Measurements from ENCODE around the gene HSPA1L. TPM values are rescaled to one million over a fixed set of nuclear protein-coding genes. Genes with fewer than 3 reads are reported as not detected.

HSPA1L gene
- total RNA-seq, 1 experiment from 2014 or later, result 0.12 TPM

DNA sequence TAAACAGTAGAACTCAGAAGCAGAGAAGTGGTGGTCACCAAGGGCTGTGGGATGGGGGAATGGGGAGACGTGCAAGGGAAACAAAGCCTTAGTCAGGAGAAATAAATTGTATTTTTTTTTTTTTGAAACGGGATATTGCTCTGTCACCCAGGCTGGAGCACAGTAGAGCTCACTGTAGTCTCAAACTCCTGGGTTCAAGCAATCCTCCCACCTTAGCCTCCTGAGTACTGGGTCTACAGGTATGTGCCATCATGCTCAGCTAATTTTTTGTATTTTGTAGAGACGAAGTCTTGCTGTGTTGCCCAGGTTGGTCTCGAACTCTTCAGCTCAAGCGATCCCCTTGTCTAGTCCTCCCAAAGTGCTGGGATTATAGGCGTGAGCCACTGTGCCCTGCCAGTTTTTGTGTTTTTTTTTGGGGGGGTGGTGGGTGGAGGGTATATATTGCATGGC lies 15.8 kb upstream of the HSPA1L start (continued):
- TF ChIP-seq YY1 (IDR thresholded peaks at IDR 0.05; ENCODE audit: extremely low read depth, insufficient replicate concordance, low read depth, low read length), result no peak
- TF ChIP-seq, protein P1, sequence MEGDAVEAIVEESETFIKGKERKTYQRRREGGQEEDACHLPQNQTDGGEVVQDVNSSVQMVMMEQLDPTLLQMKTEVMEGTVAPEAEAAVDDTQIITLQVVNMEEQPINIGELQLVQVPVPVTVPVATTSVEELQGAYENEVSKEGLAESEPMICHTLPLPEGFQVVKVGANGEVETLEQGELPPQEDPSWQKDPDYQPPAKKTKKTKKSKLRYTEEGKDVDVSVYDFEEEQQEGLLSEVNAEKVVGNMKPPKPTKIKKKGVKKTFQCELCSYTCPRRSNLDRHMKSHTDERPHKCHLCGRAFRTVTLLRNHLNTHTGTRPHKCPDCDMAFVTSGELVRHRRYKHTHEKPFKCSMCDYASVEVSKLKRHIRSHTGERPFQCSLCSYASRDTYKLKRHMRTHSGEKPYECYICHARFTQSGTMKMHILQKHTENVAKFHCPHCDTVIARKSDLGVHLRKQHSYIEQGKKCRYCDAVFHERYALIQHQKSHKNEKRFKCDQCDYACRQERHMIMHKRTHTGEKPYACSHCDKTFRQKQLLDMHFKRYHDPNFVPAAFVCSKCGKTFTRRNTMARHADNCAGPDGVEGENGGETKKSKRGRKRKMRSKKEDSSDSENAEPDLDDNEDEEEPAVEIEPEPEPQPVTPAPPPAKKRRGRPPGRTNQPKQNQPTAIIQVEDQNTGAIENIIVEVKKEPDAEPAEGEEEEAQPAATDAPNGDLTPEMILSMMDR (IDR thresholded peaks at IDR 0.05 in 2 of 3, conservative IDR thresholded peaks at IDR 0.05 in 1 of 3; ENCODE audit: borderline replicate concordance in 1 of 3, insufficient read depth in 1 of 3, low read depth in 2 of 3, low read length in 2 of 3), result no peak
- TF ChIP-seq, protein P2, sequence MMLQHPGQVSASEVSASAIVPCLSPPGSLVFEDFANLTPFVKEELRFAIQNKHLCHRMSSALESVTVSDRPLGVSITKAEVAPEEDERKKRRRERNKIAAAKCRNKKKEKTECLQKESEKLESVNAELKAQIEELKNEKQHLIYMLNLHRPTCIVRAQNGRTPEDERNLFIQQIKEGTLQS (IDR thresholded peaks at IDR 0.05), result no peak
- TF ChIP-seq POLR2AphosphoS5 (IDR thresholded peaks at IDR 0.05; ENCODE audit: low read depth, low read length), result no peak
- TF ChIP-seq EZH2phosphoT487 (IDR thresholded peaks at IDR 0.05; ENCODE audit: borderline replicate concordance), result no peak
- TF ChIP-seq RAD21 (IDR thresholded peaks at IDR 0.05; ENCODE audit: low read depth), result no peak

DNA sequence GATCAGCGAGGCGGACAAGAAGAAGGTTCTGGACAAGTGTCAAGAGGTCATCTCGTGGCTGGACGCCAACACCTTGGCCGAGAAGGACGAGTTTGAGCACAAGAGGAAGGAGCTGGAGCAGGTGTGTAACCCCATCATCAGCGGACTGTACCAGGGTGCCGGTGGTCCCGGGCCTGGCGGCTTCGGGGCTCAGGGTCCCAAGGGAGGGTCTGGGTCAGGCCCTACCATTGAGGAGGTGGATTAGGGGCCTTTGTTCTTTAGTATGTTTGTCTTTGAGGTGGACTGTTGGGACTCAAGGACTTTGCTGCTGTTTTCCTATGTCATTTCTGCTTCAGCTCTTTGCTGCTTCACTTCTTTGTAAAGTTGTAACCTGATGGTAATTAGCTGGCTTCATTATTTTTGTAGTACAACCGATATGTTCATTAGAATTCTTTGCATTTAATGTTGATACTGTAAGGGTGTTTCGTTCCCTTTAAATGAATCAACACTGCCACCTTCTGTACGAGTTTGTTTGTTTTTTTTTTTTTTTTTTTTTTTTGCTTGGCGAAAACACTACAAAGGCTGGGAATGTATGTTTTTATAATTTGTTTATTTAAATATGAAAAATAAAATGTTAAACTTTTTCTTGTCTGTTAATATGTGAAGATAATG lies 14.7 kb upstream of the HSPA1L start:
- peak overlapping the region; percentile 17 for H3K27ac ChIP-seq (ENCODE audit: low read depth, low read length)
- no peaks in the 10 kb centered on the region for H3K9me2 ChIP-seq (ENCODE audit: insufficient read depth)
- ChIA-PET CTCF (interaction anchor here (0.6 to 2.6 kb wide), 11 partner anchors 23 to 1319 kb away, joined by 3 to 12 read pairs (median 5); partner anchors contain the start of genes LSM2, LY6G5C and LY6G6D), RAD21 (ENCODE audit: low non-redundant PET in 1 of 2, low total read pairs in 2 of 2, uncharacterized antibody in 2 of 2, unreplicated experiment in 2 of 2) (interaction anchor here (0.7 to 0.8 kb wide), 5 partner anchors 57 to 128 kb away, joined by 3 to 8 read pairs (median 6); no protein-coding TSS in a partner anchor), POLR2A (interaction anchor here (0.7 to 2.4 kb wide), 12 partner anchors 23 to 147 kb away, joined by 3 to 9 read pairs (median 4); partner anchors contain the start of genes LSM2, NEU1 and VARS1)
- intact Hi-C loops (cut with micrococcal nuclease), result loop anchor here (5.0 to 10.0 kb wide), 2 partner anchors 92 to 285 kb away; partner anchors contain the start of genes ATP6V1G2, CLIC1, DDX39B and NFKBIL1
- no peak for ATAC-seq
- peaks cover 4% of the 10 kb centered on the region; the same call in 1 of the 2 replicates for H4K20me1 ChIP-seq (ENCODE audit: insufficient read depth)
- no TSS peak for BruUV-seq (replicated peaks)
- peak overlapping the region; percentile 50 to 57 for H3K4me3 ChIP-seq (replicated peaks in 1 of 2; ENCODE audit: low read depth in 1 of 2, low read length in 2 of 2)
- H3K27me3 ChIP-seq (ENCODE audit: insufficient read depth, low read length), result no peaks in the 10 kb centered on the region
- H3K4me2 ChIP-seq (ENCODE audit: low read length), result peak overlapping the region; percentile 77
- no peaks in the 10 kb centered on the region for H3K9me3 ChIP-seq (ENCODE audit: control insufficient read depth in 1 of 2, insufficient read depth in 1 of 2, low read depth in 1 of 2, low read length in 2 of 2)
- H3K9ac ChIP-seq (ENCODE audit: low read length), result peak overlapping the region; percentile 46
- TF ChIP-seq, protein P1 (IDR thresholded peaks at IDR 0.05 in 2 of 3, conservative IDR thresholded peaks at IDR 0.05 in 1 of 3; ENCODE audit: borderline replicate concordance in 1 of 3, insufficient read depth in 1 of 3, low read depth in 2 of 3, low read length in 2 of 3), result peak in 1 of 3 experiments; percentile 52; a peak in 2 of 6 replicates
- TF ChIP-seq EZH2phosphoT487 (IDR thresholded peaks at IDR 0.05; ENCODE audit: borderline replicate concordance), result no peak
- H3K79me2 ChIP-seq (ENCODE audit: insufficient read depth, low read length), result peaks cover 31% of the 10 kb centered on the region
- no peak for DNase-seq (ENCODE audit: low read depth, low spot score)
- peaks cover 28 to 61% of the 10 kb centered on the region in 2 experiments for H3K4me1 ChIP-seq (ENCODE audit: control insufficient read depth in 1 of 2, insufficient read depth in 2 of 2, low read length in 2 of 2)
- H2AFZ ChIP-seq (ENCODE audit: low read depth, low read length, poor library complexity, severe bottlenecking), result no peak overlapping the region
- H3K36me3 ChIP-seq (ENCODE audit: control insufficient read depth in 1 of 2, insufficient read depth in 2 of 2, low read length in 2 of 2), result no peaks in the 10 kb centered on the region; a peak in 1 of 4 replicates
